GM23248 (cell line): ENCODE data around the gene ALK.

Source experiments
- EZH2 ChIP-seq: fragments of 200-600 bp; sonication (generic); IDR thresholded peaks from 2 replicates; pipeline ENCODE4 v1.6.1; 2018; ENCODE audit warnings: antibody characterized with exemption, mild to moderate bottlenecking; ENCODE audit not compliant: insufficient read depth, poor library complexity, severe bottlenecking
- EZH2phosphoT487 ChIP-seq: fragments of 200-600 bp; sonication (generic); IDR thresholded peaks from 2 replicates; pipeline ENCODE4 v1.6.1; 2018; ENCODE audit warnings: antibody characterized with exemption, moderate library complexity, mild to moderate bottlenecking, low read depth; ENCODE audit not compliant: insufficient read depth

- no peak for TF ChIP-seq EZH2
- TF ChIP-seq EZH2phosphoT487: no peak
Measured at GRCh38 chr2:29751390-29751789, 170.0 kb downstream of the ALK start.
